GM21360 (cell line): ENCODE results near the gene RTP2.
"Not testable (repeated sequence)": the region's sequence is repeated elsewhere in the genome, so short reads cannot be mapped to it uniquely, and the experiment has no call there.

ENCODE experiments used
- ATAC-seq: cut with Tn5 transposase; IDR thresholded peaks from one replicate; pipeline ENCODE4 v1.9.1; 2021; ENCODE audit warnings: mild to moderate bottlenecking, moderate library complexity; ENCODE audit not compliant: unreplicated experiment

Gene RTP2

GRCh38 chr3:187717572-187717971, 15.2 kb upstream of the RTP2 start:
- no peak for ATAC-seq

GRCh38 chr3:187714404-187714979, 12.1 kb upstream of the RTP2 start:
- peak; percentile 77 for ATAC-seq

GRCh38 chr3:187713504-187713903, 11.1 kb upstream of the RTP2 start:
- ATAC-seq, result no peak

- no peak for ATAC-seq
Observed at GRCh38 chr3:187709155-187709554, 6.8 kb upstream of the RTP2 start.

DNA sequence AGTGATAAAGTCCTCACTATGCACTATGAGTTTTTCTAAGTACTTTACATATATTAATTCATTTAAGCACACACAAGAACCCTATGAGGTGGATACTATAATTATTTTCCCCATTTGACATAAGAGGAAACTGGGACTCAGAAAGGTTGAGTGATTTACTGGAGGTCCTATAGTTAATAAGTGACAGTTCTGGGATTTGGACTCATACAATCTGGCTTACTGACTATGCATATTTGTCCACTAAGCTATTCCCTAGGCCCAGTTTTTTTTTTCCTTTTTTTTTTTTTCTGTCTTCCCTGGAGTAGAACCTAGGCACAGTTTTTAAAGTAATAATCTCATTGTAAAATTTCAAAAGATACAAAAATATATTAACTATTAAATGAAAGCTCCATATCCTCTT, 6.3 kb upstream of the RTP2 start:
- no peak for ATAC-seq

- ATAC-seq, result no peak
Observed at GRCh38 chr3:187706971-187707370, 4.6 kb upstream of the RTP2 start.

DNA sequence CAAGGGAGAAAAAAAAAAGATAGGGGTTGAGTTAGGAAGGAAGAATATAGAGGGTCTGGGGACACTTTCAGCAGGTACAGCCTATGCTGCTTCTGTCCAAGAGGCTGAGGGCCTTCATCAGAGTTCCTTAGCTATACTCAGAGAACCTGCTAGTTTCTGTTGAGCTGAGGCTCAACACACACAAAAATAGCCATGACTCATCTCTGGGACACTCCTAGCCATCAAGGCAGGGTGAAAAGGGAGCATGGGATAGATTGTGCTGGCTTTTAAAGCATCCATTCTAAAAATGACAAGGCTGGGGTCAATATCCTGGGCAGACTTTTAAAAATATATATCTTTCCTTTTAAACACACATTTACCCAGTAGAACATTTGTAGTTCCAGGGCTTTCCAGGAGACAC, 2.8 kb upstream of the RTP2 start:
- no peak for ATAC-seq

GRCh38 chr3:187700249-187700648, 2.1 kb downstream of the RTP2 start:
- ATAC-seq, result no peak

DNA sequence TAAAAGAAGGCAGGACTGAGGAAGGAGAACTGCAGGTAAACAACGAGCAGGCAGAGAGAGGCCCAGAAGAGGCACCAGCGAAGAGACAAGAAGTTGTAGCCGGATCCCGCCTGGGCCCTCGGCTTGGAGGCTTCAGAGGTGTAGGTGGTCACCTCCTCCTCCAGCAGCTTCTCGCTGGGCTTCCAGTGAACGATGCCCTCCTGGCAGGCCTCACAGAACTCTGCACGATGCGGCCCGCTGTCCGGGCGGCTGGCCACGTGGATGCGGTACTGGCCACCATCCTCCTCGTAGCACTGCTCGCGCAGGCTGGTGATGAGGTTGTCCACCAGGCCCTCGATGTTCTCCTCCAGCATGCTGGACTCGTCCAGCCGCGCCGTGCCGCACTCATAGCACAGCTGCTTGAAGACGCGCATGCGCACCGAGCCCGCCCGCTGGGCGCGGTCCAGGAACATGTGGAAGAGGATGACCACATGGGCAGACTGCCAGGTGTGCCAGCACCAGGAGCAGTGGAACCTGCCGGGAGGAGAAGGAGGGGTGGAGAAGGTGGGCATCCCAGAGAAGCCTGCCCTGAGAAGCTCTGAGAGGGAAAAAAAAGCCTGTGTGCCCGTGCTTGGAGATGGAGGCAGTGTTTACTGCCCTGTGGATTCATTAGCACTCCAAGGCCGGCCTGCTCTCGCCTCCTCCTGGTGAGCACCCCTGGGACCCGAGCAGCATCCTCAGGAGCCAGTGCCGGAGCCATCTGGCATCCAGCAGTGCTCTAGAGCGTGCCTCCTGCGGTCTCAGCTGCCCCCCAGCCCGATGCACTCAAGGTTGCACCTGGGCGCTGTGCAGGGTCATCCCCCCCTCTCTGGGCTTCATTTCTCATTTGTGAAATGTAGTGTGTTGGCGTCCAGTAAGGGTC, 3.6 kb downstream of the RTP2 start:
- no peak for ATAC-seq

- ATAC-seq, result no peak
Observed at GRCh38 chr3:187696021-187696420, 6.3 kb downstream of the RTP2 start.

- no peak for ATAC-seq
Observed at GRCh38 chr3:187695449-187695848, 6.9 kb downstream of the RTP2 start.

DNA sequence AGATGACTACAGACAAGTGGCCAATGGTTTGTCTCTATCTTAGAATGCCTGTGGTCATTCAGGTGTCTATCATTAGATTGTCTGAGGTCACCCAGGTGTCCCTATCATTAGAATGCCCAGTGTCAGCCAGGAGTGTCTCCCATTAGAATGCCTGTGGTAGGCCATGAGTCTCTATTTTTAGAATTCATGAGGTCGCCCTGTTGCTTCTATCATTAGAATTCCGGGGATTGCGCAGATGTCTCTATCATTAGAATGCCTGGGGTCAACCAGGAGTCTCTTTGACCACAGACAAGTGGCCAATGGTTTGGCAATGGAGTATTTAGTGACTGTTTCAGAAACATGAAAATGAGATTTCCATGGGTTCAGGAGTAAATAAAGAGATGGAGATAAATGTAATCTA, 7.6 kb downstream of the RTP2 start:
- no peak for ATAC-seq

GRCh38 chr3:187693431-187693830, 8.9 kb downstream of the RTP2 start:
- no peak for ATAC-seq

DNA sequence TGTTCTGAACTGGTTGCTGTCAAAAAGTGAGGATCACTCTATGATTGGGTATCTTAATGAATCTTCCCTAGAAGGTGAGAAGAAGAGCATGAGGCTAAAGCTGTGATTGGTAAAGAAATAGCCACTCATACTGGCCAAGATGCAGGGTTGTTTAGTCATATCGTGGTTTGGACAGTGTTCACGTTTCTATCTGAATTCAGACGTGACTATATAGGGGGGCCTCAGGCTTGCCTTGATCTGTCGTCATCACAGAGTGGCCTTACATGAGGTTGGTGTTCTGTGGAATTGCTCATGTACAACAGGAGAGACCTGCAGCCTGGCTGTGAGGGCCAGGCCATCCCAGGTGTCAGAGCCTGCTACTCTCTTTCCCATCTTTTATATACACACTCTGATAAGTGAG, 12.4 kb downstream of the RTP2 start:
- ATAC-seq, result no peak

DNA sequence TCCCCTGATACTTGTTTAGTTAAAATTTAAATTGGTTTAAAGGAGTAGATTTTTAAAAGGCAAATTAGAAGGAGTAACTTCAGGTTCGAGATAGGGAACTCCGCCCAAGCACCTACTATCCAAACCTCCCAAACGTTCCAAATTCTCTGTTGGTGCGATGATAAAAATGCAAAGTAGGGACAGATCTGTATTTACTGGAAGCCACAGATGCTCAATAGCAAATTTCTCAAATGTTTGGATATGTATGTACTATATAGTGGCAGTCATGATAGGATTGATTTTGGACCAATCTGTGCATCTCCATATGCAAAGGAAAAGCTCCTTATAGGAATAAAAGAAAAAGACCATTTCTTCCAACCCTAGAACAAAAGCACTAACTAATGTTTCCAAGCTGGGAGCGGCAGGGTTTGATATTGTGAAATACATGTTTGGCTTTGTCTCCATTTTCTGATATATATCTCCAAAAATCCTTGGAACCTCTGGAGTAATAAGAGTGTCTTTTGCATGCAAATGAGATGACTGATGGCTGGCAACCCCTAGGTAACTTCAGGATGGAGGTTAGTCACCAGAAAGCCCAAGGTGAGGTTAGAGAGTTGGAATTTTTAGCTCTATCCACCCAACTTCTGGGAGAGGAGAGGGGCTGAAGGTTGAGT, 15.6 kb downstream of the RTP2 start:
- no peak for ATAC-seq

GRCh38 chr3:187685948-187686347, 16.4 kb downstream of the RTP2 start:
- no peak for ATAC-seq

DNA sequence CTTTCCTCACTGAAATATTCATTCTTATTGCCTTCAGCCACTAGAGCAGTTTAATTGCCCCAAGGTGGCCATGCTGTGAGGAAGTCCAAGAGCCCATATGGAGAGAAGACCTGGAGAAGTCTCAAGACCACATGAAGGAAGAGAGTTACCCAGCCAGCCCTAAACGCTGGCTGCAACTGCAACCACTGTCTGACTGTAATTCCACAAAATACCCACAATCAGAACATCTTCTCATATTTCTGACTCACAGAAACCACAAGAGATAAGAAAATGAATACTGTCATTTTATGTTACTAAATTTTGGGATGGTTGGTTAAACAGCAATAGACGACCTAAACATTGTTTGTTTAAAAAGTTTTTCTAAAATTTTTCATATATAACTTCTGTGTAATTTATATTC, 17.5 kb downstream of the RTP2 start:
- ATAC-seq, result no peak

DNA sequence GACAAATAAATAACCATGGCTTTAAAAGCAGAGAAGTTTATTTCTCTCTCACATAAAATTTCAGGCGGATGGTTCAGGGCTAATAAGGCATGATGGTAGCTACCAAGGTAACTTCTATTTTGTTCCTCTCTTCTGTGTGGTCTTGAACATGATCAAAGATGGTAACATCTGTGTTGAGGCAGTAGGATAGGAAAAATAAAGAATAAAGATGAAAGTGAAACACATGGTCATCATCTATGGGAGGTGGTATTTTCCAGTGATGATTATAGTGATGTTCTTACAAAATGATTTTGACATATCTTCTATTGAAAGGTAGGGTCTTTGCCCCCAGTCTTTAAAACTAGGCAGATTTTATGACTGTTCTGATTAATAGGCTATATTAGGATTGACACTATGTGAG, 17.9 kb downstream of the RTP2 start:
- no peak for ATAC-seq

GRCh38 chr3:187681756-187682155, 20.6 kb downstream of the RTP2 start:
- not testable (repeated sequence) for ATAC-seq

DNA sequence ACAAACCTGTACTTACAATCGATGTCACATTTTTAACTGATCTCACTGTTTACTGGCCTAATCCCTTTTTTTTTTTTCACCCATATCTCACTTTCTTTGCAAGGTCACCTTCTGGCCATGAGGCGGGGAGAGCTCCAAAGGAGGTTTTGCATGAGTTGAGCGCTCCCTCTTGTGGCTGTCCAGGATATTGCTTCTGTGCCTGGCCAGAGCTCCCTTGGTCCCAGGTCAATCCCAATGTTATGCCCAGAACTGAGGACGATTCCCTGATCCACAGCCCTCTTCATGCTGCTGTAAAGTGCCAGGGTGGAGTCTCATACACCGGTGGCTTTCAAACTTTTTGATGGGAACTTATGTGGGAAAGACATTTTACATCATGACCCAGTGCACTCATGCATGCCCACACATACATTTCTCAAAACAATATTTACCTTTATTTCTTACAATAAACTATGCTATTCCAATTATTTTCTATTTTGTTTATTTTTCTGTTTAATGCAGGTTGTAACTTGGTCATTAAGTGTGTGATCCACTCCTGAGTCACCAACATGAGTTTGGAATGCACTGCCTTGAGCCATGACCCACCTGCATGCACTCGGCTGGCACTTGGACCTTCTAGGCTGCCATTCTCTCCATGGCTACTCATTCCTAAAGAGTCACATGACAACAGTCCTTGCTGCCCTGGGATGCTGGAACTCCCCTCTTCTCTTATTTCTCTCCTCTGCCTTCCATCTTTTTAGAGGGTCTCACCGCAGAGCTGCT, 22.5 kb downstream of the RTP2 start:
- no peak for ATAC-seq

DNA sequence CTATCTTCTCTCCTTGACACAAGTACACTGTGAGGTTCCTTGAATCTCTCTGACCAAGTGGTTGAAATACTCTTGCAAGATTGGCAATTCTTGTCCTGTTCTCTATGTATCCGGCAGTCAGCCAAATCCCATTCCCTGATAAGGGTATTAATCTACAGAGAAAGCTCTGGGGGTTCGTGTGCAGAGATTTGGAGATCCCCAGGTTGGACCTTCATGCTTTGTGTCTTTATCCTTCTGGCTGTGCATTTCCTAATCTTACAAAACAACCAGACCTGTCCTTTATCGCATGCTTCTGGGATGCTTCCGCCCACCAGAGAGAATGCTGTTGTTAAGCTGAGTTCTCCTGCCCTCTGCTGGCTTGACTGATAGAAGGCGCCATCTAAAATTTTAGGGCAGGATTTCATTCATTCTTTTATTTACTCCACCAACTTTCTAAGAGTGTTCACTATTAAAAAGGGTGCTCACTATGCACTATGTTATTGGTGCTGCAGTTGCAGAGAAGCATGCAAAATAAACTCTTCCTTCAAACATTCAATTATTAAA, 23.6 kb downstream of the RTP2 start:
- no peak for ATAC-seq
